ENCODE data around the gene CRYGC. TPM values are rescaled to one million over a fixed set of nuclear protein-coding genes. Genes with fewer than 3 reads are reported as not detected.

The CRYGC gene
- total and polyA plus RNA-seq, 2 donors (not counting 1 experiment from before 2014, with no cell fraction given) = not detected

DNA sequence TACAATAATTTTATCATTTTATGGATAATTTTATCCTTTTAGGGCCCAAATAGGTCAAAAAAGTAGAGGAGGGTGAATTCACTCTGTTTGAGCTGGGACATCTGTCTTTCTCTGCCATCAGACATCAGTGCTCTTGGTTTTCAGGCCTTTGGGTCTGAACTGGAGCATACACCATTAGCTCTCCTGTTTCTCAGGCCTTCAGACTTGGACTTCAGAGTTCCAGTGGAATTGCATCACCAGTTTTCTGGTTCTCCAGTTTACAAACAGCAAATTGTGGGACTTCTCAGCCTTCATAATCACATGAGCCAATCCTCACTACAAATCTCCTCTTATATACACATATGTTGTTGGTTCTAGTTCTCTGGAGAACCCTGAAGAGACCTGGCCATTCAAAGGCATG is 39.2 kb downstream of the CRYGC start:
- no peak overlapping the region for H3K4me3 ChIP-seq (replicated peaks in 1 of 4; ENCODE audit: control extremely low read depth in 1 of 4, insufficient read depth in 1 of 4, low read depth in 3 of 4, low read length in 4 of 4)
- H3K4me2 ChIP-seq (ENCODE audit: extremely low read depth, insufficient read depth, low read length) = no peak overlapping the region
- no peaks in the 10 kb centered on the region for H3K9me3 ChIP-seq (ENCODE audit: control insufficient read depth, insufficient read depth, low read depth, low read length)
- no peak overlapping the region for H3K27ac ChIP-seq (ENCODE audit: insufficient read depth, low read length)
- no peaks in the 10 kb centered on the region for H3K27me3 ChIP-seq (ENCODE audit: control insufficient read depth, insufficient read depth, low read length)
- H4K20me1 ChIP-seq (ENCODE audit: control insufficient read depth, extremely low read depth, insufficient read depth, low read length) = no peaks in the 10 kb centered on the region
- no peaks in the 10 kb centered on the region for H3K4me1 ChIP-seq (ENCODE audit: control insufficient read depth, extremely low read depth, insufficient read depth, low read length)
- TF ChIP-seq CTCF (conservative IDR thresholded peaks at IDR 0.05 in 1 of 2, IDR thresholded peaks at IDR 0.05 in 1 of 2; ENCODE audit: low read depth in 1 of 2, low read length in 2 of 2) = no peak
- no peak for TF ChIP-seq EZH2 (IDR thresholded peaks at IDR 0.05; ENCODE audit: low read length, missing control alignments)
- no peaks in the 10 kb centered on the region for H3K79me2 ChIP-seq (ENCODE audit: control insufficient read depth, insufficient read depth, low read length)
- H2AFZ ChIP-seq (ENCODE audit: low read length) = no peak overlapping the region
- no peak overlapping the region for H3K9ac ChIP-seq (ENCODE audit: insufficient read depth, low read length)
- no peak for DNase-seq (ENCODE audit: low read depth in 2 of 2)
- no peaks in the 10 kb centered on the region for H3K36me3 ChIP-seq (ENCODE audit: control insufficient read depth, insufficient read depth, low read length)

DNA sequence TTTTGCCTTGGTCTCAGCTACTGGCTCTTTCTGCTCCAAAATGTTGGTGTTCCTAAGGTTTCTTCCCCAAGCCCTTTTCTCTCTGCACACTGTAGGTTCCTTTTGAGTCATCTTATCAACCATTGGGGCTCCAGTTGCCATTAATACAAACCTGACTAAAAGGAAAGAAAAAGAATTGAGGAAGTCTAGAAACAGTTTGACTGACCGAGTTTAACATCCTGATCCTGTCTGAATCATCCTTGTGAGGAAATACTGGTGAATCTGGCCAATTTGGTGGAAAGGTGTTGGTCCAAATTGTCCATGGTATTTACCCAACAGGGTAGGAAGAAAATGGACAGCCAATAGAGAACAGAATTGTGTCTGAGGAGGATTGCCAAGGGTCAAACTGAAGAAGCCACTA is 43.6 kb downstream of the CRYGC start:
- H3K79me2 ChIP-seq (ENCODE audit: control insufficient read depth, insufficient read depth, low read length) = no peaks in the 10 kb centered on the region
- no peaks in the 10 kb centered on the region for H4K20me1 ChIP-seq (ENCODE audit: control insufficient read depth, extremely low read depth, insufficient read depth, low read length)
- no peak overlapping the region for H3K4me2 ChIP-seq (ENCODE audit: extremely low read depth, insufficient read depth, low read length)
- H3K4me3 ChIP-seq (replicated peaks in 1 of 4; ENCODE audit: control extremely low read depth in 1 of 4, insufficient read depth in 1 of 4, low read depth in 3 of 4, low read length in 4 of 4) = no peak overlapping the region
- H3K27me3 ChIP-seq (ENCODE audit: control insufficient read depth, insufficient read depth, low read length) = no peaks in the 10 kb centered on the region
- H3K36me3 ChIP-seq (ENCODE audit: control insufficient read depth, insufficient read depth, low read length) = no peaks in the 10 kb centered on the region
- H3K27ac ChIP-seq (ENCODE audit: insufficient read depth, low read length) = no peak overlapping the region
- TF ChIP-seq CTCF (conservative IDR thresholded peaks at IDR 0.05 in 1 of 2, IDR thresholded peaks at IDR 0.05 in 1 of 2; ENCODE audit: low read depth in 1 of 2, low read length in 2 of 2) (no peak), EZH2 (IDR thresholded peaks at IDR 0.05; ENCODE audit: low read length, missing control alignments) (no peak)
- H2AFZ ChIP-seq (ENCODE audit: low read length) = no peak overlapping the region
- no peaks in the 10 kb centered on the region for H3K9me3 ChIP-seq (ENCODE audit: control insufficient read depth, insufficient read depth, low read depth, low read length)
- no peaks in the 10 kb centered on the region for H3K4me1 ChIP-seq (ENCODE audit: control insufficient read depth, extremely low read depth, insufficient read depth, low read length)
- no peak for DNase-seq (ENCODE audit: low read depth in 2 of 2)
- H3K9ac ChIP-seq (ENCODE audit: insufficient read depth, low read length) = no peak overlapping the region

GRCh38 chr2:208083807-208084206 is 45.8 kb downstream of the CRYGC start:
- no peak for DNase-seq (ENCODE audit: low read depth in 2 of 2)
- Histone ChIP-seq H3K4me3 (replicated peaks in 1 of 4; ENCODE audit: control extremely low read depth in 1 of 4, insufficient read depth in 1 of 4, low read depth in 3 of 4, low read length in 4 of 4) (no peak overlapping the region), H3K79me2 (ENCODE audit: control insufficient read depth, insufficient read depth, low read length) (no peaks in the 10 kb centered on the region), H4K20me1 (ENCODE audit: control insufficient read depth, extremely low read depth, insufficient read depth, low read length) (no peaks in the 10 kb centered on the region), H3K27me3 (ENCODE audit: control insufficient read depth, insufficient read depth, low read length) (no peaks in the 10 kb centered on the region), H3K4me2 (ENCODE audit: extremely low read depth, insufficient read depth, low read length) (no peak overlapping the region), H3K9ac (ENCODE audit: insufficient read depth, low read length) (no peak overlapping the region), H3K36me3 (ENCODE audit: control insufficient read depth, insufficient read depth, low read length) (no peaks in the 10 kb centered on the region), H2AFZ (ENCODE audit: low read length) (no peak overlapping the region), H3K9me3 (ENCODE audit: control insufficient read depth, insufficient read depth, low read depth, low read length) (no peaks in the 10 kb centered on the region), H3K4me1 (ENCODE audit: control insufficient read depth, extremely low read depth, insufficient read depth, low read length) (no peaks in the 10 kb centered on the region), H3K27ac (ENCODE audit: insufficient read depth, low read length) (no peak overlapping the region)
- TF ChIP-seq EZH2 (IDR thresholded peaks at IDR 0.05; ENCODE audit: low read length, missing control alignments) = no peak
- no peak for TF ChIP-seq CTCF (conservative IDR thresholded peaks at IDR 0.05 in 1 of 2, IDR thresholded peaks at IDR 0.05 in 1 of 2; ENCODE audit: low read depth in 1 of 2, low read length in 2 of 2)

Other genes starting within 250 kb of the CRYGC start
- gene PLEKHM3, start 104.3 kb downstream of the CRYGC start, total RNA-seq = 17.2 and 20.1 TPM in 2 replicates
- gene PLEKHM3, start 104.3 kb downstream of the CRYGC start, polyA plus RNA-seq = 4.4 and 5.3 TPM in 2 replicates
- not detected in 2 replicates for gene CRYGD, start 5.3 kb downstream of the CRYGC start, total RNA-seq
- not detected in 2 replicates for gene CRYGD, start 5.3 kb downstream of the CRYGC start, polyA plus RNA-seq
- not detected in 2 replicates for gene CRYGB, start 16.3 kb upstream of the CRYGC start, total RNA-seq
- not detected in 2 replicates for gene CRYGB, start 16.3 kb upstream of the CRYGC start, polyA plus RNA-seq
- gene CRYGA, start 33.8 kb upstream of the CRYGC start, total RNA-seq = not detected in 2 replicates
- gene CRYGA, start 33.8 kb upstream of the CRYGC start, polyA plus RNA-seq = not detected in 2 replicates
- not detected in 2 replicates for gene C2orf80, start 60.2 kb upstream of the CRYGC start, total RNA-seq
- gene C2orf80, start 60.2 kb upstream of the CRYGC start, polyA plus RNA-seq = not detected in 2 replicates
- gene IDH1, start 125.2 kb upstream of the CRYGC start, total RNA-seq = 353 and 378 TPM in 2 replicates
- 199 and 200 TPM in 2 replicates for gene IDH1, start 125.2 kb upstream of the CRYGC start, polyA plus RNA-seq
- gene PIKFYVE, start 136.4 kb upstream of the CRYGC start, total RNA-seq = 33.6 and 40.1 TPM in 2 replicates
- gene PIKFYVE, start 136.4 kb upstream of the CRYGC start, polyA plus RNA-seq = 22.0 and 23.8 TPM in 2 replicates

All from fibroblast of lung (primary cell).